GM19328 (cell line): ENCODE measurements around the gene NFKB2.

Experiments
- ATAC-seq: cut with Tn5 transposase; IDR thresholded peaks from one replicate; pipeline ENCODE4 v1.9.1; 2021; ENCODE audit warnings: mild to moderate bottlenecking, moderate library complexity; ENCODE audit not compliant: unreplicated experiment

NFKB2 gene

DNA sequence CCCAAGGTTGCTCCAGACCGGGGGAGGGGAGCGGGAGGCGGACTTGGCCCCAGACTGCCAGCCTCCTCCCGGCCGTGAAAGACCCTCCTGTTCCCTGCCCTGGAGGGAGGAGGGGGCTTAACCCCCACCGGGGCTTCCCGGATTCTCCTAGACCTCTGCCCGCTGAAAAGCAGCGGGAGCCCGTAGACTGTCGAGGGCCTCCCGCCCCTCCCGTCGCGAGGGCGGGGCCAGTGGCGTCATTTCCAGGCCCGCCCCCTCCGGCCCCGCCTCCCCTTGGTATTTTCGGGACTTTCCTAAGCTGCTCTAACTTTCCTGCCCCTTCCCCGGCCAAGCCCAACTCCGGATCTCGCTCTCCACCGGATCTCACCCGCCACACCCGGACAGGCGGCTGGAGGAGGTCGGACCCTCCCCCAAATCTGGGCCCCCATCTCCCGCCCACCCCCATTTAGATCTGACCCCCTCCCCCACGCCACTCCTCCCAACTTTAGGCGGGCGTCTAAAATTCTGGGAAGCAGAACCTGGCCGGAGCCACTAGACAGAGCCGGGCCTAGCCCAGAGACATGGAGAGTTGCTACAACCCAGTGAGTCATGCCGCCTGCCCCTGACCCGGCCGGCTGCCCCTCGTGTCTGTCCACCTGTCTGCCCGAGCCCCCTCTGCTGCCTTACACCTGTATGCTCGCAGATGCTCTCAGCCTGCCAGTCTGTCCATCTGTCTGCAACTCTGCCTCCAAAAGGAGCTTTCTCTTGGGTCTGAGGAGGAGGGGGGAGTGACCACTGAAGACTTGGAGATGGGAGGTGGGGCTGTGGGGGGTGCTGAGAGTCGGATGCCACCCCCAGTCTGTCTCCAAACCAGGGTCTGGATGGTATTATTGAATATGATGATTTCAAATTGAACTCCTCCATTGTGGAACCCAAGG, at the start of gene NFKB2:
NFKB2 (plus strand) TSS at position 306 of the 917 bp plus-strand sequence; CDS start at position 561, 255 bp downstream.
- no peak for ATAC-seq

DNA sequence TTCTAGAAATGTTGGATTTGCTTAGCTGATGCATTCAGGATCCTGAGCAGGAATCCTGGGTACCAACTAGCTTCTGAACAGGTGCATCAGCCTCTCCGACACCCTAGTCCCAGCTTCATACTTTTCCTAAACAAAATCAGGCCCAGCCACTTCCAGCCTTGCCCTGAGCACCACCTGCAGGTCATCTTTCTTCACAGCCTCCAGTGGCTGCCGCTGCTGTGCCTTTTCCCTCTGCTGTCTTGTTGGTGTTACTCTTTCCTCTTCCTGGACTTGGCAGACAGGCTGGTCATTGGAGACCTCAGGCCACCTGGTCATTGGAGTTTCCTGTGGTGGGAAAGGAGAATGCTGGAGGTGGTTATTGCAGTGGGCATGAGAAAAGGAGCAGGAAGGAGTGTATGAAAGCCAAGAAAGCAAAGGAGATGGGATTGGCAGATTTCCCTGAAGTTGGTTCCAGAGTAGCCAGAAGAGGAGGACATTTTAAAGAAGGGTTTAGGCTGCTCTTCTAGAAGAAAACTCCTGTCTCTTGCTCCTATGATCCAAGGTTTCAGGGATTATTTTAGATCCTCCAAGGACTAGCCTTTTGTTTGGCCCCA, 48.2 kb upstream of the NFKB2 start:
- ATAC-seq = no peak

DNA sequence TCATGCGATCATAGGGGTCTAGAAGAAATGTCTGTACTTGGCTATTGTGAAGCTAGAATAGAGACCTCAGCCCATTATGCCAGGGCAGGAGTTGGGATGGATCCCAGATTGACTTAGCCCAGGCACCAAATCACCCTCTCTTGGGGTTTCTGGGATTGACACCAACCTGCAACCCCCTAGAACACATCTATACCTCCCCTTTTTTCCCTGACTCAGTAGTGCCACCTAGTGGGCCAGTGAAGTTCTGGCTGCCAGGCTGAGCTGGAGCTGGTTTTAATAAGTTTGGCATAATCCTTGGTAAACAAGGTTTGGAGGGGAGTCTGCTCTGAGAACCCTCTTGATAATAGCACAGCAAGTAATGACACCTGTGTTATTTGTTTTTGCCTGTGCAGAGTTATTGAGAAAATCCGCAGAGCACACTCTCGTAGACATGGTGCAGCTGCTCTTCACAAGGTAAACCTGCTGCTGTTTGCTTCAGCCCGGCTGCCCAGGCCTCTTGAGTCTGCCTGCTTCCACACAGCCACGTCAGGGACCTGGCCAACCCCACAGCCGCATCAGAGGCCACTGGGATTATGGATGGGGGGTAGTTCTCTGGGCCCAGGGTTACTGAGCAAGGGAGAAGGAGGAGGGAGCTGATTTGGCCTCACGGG, 43.3 kb upstream of the NFKB2 start:
- no peak for ATAC-seq

DNA sequence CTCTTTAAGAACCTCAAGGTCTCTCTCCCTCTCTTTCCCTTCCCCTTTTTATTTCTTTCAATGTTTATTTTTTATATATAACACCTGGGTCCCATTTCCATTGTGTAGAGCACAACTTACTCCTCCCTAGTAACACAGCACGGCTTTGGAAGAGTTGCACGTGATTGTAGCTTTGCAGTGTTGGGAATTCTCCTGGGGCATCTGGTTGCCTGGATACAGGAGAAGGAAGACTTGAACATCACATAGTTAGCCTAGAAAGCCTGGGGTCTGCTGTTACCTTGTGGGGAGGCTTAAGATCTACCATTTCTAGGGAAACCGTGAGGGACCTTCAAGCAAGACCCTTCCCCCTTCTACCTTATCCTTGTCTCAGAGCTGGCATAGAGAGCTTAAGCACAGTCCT, 41.1 kb upstream of the NFKB2 start:
- no peak for ATAC-seq

DNA sequence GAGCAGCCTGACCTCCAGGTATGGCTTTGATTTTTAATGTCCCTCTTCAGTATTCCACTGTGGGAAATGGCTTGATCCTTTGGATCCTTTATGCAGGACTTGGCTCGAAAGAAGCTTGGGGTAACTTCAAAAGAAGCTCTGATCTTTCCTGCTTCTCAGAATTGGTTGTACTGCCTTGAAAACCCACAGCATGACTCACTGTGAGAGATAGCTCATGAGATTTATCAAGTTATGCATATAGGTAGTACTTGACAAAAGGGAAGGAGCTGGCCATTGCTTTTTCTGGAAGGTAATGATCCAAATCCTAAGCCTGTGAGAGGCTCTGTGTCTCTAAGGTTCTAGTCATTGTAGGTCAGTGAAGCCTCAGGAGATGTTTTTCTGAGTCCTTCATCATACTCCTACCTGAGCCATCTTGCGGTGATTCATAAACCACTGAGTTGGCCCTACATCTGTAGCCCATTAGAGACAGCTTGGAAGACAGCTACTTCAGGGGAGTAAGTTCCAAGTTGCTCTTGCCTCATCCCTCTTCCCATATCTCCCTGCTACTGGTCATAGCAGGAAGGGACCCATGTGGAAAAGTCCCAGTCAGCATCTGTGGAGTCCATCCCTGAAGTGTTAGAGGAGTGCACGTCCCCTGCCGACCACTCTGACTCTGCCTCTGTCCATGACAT, 36.7 kb upstream of the NFKB2 start:
- no peak for ATAC-seq

DNA sequence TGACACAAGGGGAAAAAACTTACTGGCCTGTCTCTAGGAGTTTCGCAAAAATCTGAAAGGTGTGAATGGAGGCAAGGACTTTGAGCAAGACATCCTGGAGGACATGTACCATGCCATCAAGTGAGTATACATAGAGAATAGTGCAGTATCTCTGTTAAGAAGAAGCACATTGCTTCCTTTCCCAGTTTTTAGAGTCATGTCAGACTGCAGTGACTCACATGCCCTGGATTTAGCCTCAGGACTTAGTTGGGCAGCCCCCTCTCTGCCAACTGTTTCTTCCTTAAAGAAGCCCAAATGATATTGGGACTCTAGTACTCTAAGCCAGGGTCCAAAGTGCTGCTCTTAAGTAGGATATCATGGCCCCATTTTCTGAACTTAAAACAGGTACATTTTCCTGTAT, 28.1 kb upstream of the NFKB2 start:
- no peak for ATAC-seq

DNA sequence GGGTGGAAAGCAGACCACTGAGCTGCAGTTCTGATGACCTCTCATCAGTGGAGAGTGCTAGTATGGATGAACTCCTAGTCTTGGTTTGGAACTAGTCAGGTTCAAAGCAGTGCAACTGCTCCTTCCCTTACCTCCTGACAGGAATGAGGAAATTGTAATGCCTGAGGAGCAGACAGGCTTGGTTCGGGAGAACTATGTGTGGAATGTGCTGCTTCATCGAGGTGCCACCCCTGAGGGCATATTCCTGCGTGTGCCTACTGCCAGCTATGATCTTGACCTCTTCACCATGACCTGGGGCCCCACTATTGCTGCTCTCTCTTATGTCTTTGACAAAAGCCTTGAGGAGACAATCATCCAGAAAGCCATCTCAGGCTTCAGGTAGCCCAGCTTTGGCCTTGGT, 27.4 kb upstream of the NFKB2 start:
- ATAC-seq = no peak

DNA sequence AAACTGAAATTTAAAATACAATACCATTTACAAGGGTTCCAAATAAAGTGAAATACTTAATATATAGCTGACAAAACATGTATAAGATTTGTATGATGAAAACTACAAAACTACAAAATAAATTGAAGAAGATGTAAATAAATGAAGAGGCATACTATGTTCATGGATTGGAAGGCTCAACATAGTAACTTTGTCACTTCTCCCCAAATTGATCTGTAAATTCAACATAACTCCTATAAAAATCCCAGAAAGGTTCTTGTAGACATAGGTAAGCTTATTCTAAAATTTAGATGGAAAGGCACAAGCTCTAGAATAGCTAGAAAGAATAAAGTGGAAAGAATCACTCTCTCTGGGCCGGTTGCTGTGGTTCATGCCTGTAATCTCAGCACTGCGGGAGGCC, 24.2 kb upstream of the NFKB2 start:
- no peak for ATAC-seq

DNA sequence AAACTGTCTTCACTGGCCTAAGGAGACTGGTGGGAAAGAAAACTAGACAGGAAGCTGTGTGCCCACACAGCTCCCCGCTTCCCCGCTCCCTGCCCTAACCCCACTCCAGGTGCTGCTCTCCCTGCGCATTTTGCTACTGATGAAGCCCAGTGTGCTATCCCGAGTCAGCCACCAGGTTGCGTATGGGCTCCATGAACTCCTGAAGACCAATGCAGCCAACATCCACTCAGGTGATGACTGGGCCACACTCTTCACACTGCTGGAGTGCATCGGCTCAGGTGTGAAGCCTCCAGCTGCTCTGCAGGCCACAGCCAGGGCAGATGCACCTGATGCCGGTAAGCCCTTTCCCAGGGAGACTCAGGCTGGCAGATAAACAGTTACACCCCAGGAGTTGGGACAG, 20.3 kb upstream of the NFKB2 start:
- no peak for ATAC-seq

DNA sequence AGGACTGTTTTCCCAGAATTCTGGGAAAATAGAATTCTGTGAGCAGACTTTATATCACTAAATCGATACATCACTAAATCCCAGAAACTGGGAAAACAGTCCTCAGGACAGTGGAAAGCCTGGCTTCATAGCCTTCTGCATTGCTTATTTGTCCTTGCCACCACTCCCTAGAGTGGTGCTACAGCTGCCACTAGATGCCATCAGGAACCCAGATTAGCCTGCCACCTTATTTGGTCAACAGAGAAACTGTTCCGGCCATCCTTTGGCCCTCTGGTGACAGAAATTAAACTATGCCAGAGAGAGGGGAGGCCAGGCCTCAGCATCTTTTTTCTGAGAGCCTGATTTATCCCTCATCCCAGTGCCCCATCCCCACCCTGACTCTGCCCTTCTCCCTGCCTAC, 19.6 kb upstream of the NFKB2 start:
- no peak for ATAC-seq

DNA sequence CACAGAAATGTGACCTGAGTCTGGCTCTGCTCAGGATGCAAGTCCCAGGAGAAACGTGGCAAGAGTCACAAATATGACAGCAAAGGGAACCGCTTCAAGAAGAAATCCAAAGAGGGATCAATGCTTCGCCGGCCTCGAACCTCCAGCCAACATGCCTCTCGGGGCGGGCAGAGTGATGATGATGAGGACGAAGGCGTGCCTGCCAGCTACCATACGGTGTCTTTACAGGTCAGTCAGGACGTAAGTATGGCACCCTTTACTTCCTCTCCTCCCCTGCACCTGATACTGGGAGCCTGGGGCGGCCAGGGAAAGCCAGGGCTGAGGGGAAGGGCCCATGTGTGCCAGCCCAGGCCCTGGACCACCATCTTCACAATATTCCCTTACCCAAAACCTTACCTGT, 18.6 kb upstream of the NFKB2 start:
- ATAC-seq = no peak

DNA sequence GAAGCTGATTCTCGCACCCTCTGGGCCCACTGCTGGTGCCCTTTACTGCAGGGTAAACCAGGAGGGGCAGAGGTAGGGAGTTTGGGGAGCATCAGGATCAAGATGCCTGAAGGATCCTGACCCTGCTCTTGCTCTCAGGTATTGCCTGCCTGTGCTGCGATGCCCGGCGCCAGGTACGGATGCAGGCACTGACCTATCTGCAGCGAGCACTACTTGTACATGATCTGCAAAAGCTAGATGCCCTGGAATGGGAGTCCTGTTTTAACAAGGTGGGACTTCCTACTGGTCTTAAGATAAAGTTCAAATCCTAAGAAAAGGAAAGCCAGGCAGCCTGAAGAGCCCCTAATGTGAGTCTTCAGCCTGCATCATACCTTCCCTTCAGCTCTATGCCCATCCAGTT, 16.1 kb upstream of the NFKB2 start:
- no peak for ATAC-seq

DNA sequence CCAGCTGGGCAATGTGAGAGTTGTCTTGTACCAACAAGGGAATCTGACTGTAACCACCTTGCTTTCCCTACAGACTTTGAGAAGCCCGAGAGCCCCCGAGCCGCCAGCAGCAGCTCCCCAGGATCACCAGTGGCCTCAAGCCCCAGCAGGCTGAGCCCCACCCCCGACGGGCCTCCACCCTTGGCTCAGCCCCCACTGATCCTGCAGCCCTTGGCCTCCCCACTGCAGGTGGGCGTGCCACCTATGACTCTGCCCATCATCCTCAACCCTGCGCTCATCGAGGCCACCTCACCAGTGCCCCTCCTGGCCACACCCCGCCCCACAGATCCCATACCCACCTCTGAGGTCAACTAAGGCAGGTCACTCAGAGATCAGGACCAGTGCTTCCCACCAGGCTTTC, 13.5 kb upstream of the NFKB2 start:
- no peak for ATAC-seq

DNA sequence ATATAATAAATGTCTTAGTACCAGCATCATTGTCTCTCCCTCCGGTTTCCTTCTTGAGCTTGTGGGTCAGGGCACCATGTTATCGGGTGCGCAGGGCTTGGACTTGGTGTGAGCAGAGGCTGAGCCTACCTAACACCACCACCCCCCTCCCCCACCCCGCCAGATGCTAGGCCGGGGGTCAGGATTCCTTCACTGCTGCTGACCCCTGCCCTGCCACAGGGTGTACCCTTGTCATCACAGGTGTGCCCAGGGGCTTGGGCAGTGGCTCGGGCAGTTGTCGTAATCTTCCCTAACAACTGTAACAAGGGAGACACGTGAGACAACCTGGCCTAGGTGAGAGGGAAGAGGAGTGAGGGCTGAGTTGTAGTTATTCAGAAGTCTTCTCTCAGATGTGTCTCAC, 12.6 kb upstream of the NFKB2 start:
- ATAC-seq = no peak

DNA sequence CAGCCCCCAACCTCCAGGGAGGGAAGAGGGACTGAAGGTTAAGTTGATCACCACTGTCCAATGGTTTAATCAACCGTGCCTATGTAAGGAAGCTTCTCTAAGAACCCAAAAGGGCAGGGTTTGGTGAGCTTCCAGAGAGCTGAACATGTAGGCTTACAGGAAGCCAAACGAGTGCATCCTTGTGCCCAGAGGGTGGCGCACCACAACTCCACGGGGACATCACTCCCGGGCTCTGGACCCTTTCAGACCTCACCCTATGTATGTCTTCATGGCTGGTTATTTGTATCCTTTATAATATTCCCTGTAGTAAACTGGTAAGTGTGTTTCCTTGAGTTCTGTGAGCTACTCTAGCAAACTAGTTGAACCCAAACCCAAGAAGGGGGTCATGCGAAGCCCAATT, 11.5 kb upstream of the NFKB2 start:
- ATAC-seq = no peak

DNA sequence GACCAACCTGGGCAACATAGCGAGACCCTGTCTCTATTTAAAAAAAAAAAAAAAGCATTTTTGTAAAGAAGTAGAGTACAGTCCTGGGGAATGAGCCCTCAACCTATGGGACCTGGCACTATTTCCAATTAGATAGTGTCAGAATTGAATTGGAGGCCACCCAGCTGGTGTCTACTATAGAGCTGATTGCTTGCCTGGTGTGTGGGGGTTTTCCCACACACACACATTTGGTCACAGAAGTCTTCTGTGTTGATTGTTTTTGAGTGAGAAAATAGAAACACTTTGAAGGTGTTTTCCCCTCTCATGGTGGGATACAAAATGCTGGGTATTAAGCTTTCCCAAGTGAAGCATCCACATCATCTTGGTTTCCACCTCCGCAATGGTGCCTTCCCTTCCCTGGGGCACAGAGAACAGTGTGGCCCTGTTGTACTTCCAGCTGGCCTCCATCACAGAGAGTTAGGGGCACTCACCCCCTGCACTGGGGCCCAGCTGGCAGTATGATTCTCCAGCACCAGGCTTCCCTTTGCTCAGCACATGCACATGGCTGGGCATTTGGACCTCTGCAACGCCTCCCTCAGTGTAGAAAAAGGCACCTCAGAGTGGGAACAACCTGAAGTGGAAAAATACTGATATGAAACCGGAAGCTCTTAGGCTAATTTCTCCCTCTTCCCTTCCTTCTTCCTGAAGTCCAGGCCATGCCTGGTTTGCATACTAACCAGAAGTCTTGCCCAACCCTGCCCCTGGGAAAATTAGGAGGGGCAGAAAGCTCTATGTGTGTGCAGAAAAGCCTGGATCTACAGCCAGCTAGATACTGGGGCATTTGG, 10.7 kb upstream of the NFKB2 start:
- no peak for ATAC-seq

DNA sequence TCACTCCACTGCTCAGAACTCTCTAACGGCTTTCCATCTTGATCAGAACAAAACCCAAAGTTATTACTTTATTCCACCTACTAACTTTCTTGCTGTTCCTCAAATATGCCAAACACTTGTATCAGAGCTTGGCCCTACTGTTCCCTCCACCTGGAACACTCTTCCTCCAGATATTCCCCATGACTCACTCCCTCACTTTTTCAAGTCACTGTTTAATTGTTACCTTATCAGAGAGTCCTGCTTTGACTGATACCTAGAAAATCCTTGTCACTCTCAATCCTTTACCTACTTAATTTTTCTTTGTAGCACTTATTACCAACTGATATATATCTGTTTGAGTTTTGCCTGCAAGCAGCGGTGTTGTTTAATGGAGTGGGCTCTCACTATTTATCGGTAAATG, 5.6 kb upstream of the NFKB2 start:
- no peak for ATAC-seq

DNA sequence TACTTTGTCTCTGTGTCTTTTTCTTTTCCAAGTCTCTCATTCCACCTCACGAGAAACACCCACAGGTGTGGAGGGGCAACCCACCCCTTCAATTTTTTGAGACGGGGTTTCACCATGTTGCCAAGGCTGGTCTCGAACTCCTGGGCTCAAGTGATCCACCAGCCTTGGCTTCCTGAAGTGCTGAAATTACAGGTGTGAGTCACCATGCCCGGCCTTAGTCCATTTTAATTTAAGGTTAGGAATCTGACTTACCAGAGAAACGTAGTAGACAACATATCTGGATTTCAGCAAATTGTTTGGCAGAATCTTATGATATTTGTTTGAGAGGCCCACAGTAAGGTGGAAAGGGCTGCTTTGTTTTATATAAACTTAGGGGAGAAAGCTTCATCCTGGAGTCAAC, 3.2 kb upstream of the NFKB2 start:
- no peak for ATAC-seq

DNA sequence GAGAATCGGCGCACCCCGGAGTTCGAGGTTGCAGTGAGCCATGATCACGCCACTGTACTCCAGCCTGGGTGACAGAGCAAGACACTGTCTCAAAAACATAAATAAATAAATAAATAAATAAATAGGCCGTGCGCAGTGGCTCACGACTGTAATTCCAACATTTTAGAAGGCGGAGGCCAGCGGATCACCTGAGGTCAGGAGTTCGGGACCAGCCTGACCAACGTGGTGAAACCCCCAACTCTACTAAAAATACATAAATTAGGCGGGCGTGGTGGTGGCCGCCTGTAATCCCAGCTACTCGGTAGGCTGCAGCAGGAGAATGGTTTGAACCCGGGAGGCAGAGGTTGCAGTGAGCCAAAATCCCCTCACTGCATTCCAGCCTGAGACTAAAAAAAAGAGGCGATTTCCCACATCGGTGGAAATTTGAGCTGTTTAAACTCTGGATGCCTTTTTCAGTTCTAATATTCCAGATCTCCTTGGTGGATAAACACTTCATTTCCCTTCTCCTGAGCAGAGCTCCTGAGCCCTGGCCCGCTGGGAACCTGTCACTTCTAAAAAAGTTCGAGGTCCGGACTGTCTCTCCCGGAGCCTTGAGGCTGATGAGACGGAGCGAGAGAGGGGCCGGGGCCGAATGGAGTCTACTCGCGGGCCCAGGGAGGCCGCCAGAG, 2.0 kb upstream of the NFKB2 start:
- no peak for ATAC-seq
